ENCODE results near the gene C9orf153.

DNA sequence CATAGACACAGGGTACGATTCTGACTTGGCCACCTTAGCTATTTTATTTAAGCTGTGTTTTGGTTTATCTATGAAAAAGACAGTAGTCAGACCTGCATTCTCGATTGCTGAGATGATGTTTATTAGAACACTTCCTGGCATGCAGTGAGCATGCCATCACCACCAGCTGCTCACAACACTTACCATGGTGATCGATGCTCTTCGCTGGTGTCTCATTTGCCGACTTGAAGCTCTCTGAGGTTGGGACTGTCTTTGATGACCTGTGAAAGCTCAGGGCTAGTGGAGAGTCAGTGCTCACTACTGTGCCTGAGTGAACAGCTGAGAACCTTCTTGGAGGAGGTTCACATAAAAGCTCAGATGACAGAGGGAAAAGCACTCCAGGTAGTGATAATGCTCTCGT is 4.4 kb upstream of the C9orf153 start:
- TF ChIP-seq POLR2A (IDR thresholded peaks at IDR 0.05; ENCODE audit: low read depth, low read length) (no peak), POLR2AphosphoS5 (IDR thresholded peaks at IDR 0.05; ENCODE audit: low read depth, low read length) (no peak)

Measured in GM12891 (cell line).